Right lobe of liver (tissue), 4 donors: ENCODE measurements around the gene ROCK2.

Source experiments
- CTCF ChIP-seq, 4 donors: fragments of 200-600 bp in 3 of 4; fragments of 450-650 bp in 1 of 4; IDR thresholded peaks; one replicate each; pipeline versions ENCODE4 v1.5.1 to v1.8.0; 2016 to 2022; ENCODE audit warnings: antibody characterized with exemption in 4 of 4, mild to moderate bottlenecking in 2 of 4
- POLR2A ChIP-seq: fragments of 450-650 bp; IDR thresholded peaks from one replicate; pipeline ENCODE4 v1.6.1; 2017; ENCODE audit warnings: antibody characterized with exemption, mild to moderate bottlenecking
- donor health status: DM: no; HTN: no; CAD: no.
- donor health status: DM: no; HTN: no; CAD: no.
- donor health status: DM: no; HTN: yes; CAD: no.

- no peak for TF ChIP-seq POLR2A
- no peak for TF ChIP-seq CTCF (IDR thresholded peaks at IDR 0.05)
These were observed 158.3 kb downstream of the ROCK2 start for GRCh38 chr2:11186145-11186544.
